Upper lobe of left lung (tissue), 4 donors: ENCODE data around the gene KLK15.

Experiments used
- POLR2A ChIP-seq, 4 donors: fragments of 450-650 bp; IDR thresholded peaks; one replicate each; pipeline ENCODE4 v1.5.1; 2016 to 2017; ENCODE audit warnings: antibody characterized with exemption in 4 of 4, mild to moderate bottlenecking in 2 of 4
- TF ChIP-seq, protein P1 (sequence below), 6 experiments: fragments of 450-650 bp in 4 of 6; fragments of 200-600 bp in 2 of 6; sonication (generic) in 2 of 6; IDR thresholded peaks; one replicate each; pipeline ENCODE4 v1.5.1; 2016 to 2019; ENCODE audit warnings: antibody characterized with exemption in 6 of 6

DNA sequence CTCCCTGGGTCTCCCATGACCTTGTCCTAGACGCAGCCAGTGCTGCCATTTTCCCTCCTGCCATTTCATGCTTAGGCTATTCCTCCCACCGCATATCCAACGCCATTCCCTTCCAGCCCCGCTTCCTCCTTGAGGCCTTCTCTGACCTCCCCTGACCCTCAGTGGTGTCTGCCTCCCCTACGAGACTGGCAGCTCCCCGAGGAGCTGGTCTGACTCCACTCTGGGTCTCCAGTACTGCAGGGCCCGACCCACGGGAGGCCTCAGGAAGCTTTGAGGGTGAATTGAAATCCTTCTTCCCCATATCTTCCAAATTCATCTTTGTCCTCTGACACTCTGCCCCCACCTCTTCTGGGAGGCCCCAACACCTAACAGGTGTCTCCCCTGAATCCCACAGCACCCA lies 708 bp downstream of the KLK15 start:
- TF ChIP-seq, protein P1, sequence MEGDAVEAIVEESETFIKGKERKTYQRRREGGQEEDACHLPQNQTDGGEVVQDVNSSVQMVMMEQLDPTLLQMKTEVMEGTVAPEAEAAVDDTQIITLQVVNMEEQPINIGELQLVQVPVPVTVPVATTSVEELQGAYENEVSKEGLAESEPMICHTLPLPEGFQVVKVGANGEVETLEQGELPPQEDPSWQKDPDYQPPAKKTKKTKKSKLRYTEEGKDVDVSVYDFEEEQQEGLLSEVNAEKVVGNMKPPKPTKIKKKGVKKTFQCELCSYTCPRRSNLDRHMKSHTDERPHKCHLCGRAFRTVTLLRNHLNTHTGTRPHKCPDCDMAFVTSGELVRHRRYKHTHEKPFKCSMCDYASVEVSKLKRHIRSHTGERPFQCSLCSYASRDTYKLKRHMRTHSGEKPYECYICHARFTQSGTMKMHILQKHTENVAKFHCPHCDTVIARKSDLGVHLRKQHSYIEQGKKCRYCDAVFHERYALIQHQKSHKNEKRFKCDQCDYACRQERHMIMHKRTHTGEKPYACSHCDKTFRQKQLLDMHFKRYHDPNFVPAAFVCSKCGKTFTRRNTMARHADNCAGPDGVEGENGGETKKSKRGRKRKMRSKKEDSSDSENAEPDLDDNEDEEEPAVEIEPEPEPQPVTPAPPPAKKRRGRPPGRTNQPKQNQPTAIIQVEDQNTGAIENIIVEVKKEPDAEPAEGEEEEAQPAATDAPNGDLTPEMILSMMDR (IDR thresholded peaks at IDR 0.05), result no peak
- no peak for TF ChIP-seq POLR2A (IDR thresholded peaks at IDR 0.05)
